ENCODE data around the gene NRXN3. TPM values are rescaled to one million over a fixed set of nuclear protein-coding genes. Genes with fewer than 3 reads are reported as not detected.

Gene NRXN3
- total RNA-seq, 1 experiment from 2014 or later = 0.02 TPM

- Histone ChIP-seq H3K27me3 (no peaks in the 10 kb centered on the region), H3K36me3 (no peaks in the 10 kb centered on the region), H3K4me3 (no peak overlapping the region), H3K27ac (no peak overlapping the region), H3K9me3 (replicated peaks) (no peaks in the 10 kb centered on the region), H3K4me1 (no peaks in the 10 kb centered on the region)
- DNase-seq = no peak
These were observed 1200.8 kb downstream of the NRXN3 start for GRCh38 chr14:79370969-79371368.

- H3K27ac ChIP-seq = no peak overlapping the region
- no peaks in the 10 kb centered on the region for H3K9me3 ChIP-seq (replicated peaks)
- no peak overlapping the region for H3K4me3 ChIP-seq
- DNase-seq = no peak
- no peaks in the 10 kb centered on the region for H3K27me3 ChIP-seq
- no peaks in the 10 kb centered on the region for H3K36me3 ChIP-seq
- no peaks in the 10 kb centered on the region for H3K4me1 ChIP-seq
These were observed 1203.3 kb downstream of the NRXN3 start for GRCh38 chr14:79373451-79373850.

GRCh38 chr14:79375356-79375755, 1205.2 kb downstream of the NRXN3 start:
- Histone ChIP-seq H3K27ac (no peak overlapping the region), H3K4me3 (no peak overlapping the region), H3K9me3 (replicated peaks) (no peaks in the 10 kb centered on the region), H3K27me3 (no peaks in the 10 kb centered on the region), H3K4me1 (no peaks in the 10 kb centered on the region), H3K36me3 (no peaks in the 10 kb centered on the region)
- no peak for DNase-seq

GRCh38 chr14:79376557-79376956, 1206.4 kb downstream of the NRXN3 start:
- no peak for DNase-seq
- Histone ChIP-seq H3K27me3 (no peaks in the 10 kb centered on the region), H3K4me1 (no peaks in the 10 kb centered on the region), H3K27ac (no peak overlapping the region), H3K4me3 (no peak overlapping the region), H3K36me3 (no peaks in the 10 kb centered on the region), H3K9me3 (replicated peaks) (no peaks in the 10 kb centered on the region)

GRCh38 chr14:79378020-79378419, 1207.8 kb downstream of the NRXN3 start:
- Histone ChIP-seq H3K4me3 (no peak overlapping the region), H3K9me3 (replicated peaks) (no peaks in the 10 kb centered on the region), H3K27me3 (no peaks in the 10 kb centered on the region), H3K4me1 (no peaks in the 10 kb centered on the region), H3K36me3 (no peaks in the 10 kb centered on the region), H3K27ac (no peak overlapping the region)
- DNase-seq = no peak

- Histone ChIP-seq H3K27ac (no peak overlapping the region), H3K4me3 (no peak overlapping the region), H3K27me3 (no peaks in the 10 kb centered on the region), H3K36me3 (no peaks in the 10 kb centered on the region), H3K9me3 (replicated peaks) (no peaks in the 10 kb centered on the region), H3K4me1 (no peaks in the 10 kb centered on the region)
- DNase-seq = no peak
These were observed 1209.1 kb downstream of the NRXN3 start for GRCh38 chr14:79379266-79379665.

GRCh38 chr14:79383031-79383430, 1212.9 kb downstream of the NRXN3 start:
- H3K4me3 ChIP-seq = no peak overlapping the region
- no peaks in the 10 kb centered on the region for H3K4me1 ChIP-seq
- no peaks in the 10 kb centered on the region for H3K9me3 ChIP-seq (replicated peaks)
- no peaks in the 10 kb centered on the region for H3K36me3 ChIP-seq
- DNase-seq = no peak
- no peaks in the 10 kb centered on the region for H3K27me3 ChIP-seq
- H3K27ac ChIP-seq = no peak overlapping the region

GRCh38 chr14:79383475-79383874, 1213.3 kb downstream of the NRXN3 start:
- DNase-seq = no peak
- Histone ChIP-seq H3K4me3 (no peak overlapping the region), H3K36me3 (no peaks in the 10 kb centered on the region), H3K9me3 (replicated peaks) (no peaks in the 10 kb centered on the region), H3K27ac (no peak overlapping the region), H3K4me1 (no peaks in the 10 kb centered on the region), H3K27me3 (no peaks in the 10 kb centered on the region)

- H3K27ac ChIP-seq = no peak overlapping the region
- H3K27me3 ChIP-seq = no peaks in the 10 kb centered on the region
- DNase-seq = no peak
- H3K4me1 ChIP-seq = no peaks in the 10 kb centered on the region
- H3K4me3 ChIP-seq = no peak overlapping the region
- no peaks in the 10 kb centered on the region for H3K36me3 ChIP-seq
- H3K9me3 ChIP-seq (replicated peaks) = no peaks in the 10 kb centered on the region
These were observed 1224.9 kb downstream of the NRXN3 start for GRCh38 chr14:79395061-79395460.

GRCh38 chr14:79404874-79405511, 1234.8 kb downstream of the NRXN3 start:
- peak; percentile 3 to 18 for DNase-seq
- no peaks in the 10 kb centered on the region for H3K36me3 ChIP-seq
- H3K4me3 ChIP-seq = no peak overlapping the region
- no peaks in the 10 kb centered on the region for H3K27me3 ChIP-seq
- no peak overlapping the region for H3K27ac ChIP-seq
- no peaks in the 10 kb centered on the region for H3K4me1 ChIP-seq
- H3K9me3 ChIP-seq (replicated peaks) = no peaks in the 10 kb centered on the region

- no peak for DNase-seq
- no peaks in the 10 kb centered on the region for H3K4me1 ChIP-seq
- no peaks in the 10 kb centered on the region for H3K27me3 ChIP-seq
- no peaks in the 10 kb centered on the region for H3K9me3 ChIP-seq (replicated peaks)
- H3K27ac ChIP-seq = no peak overlapping the region
- no peaks in the 10 kb centered on the region for H3K36me3 ChIP-seq
- no peak overlapping the region for H3K4me3 ChIP-seq
These were observed 1235.3 kb downstream of the NRXN3 start for GRCh38 chr14:79405512-79405910.

- H3K9me3 ChIP-seq (replicated peaks) = no peaks in the 10 kb centered on the region
- no peak overlapping the region for H3K4me3 ChIP-seq
- no peaks in the 10 kb centered on the region for H3K36me3 ChIP-seq
- H3K27me3 ChIP-seq = no peaks in the 10 kb centered on the region
- DNase-seq = no peak
- H3K27ac ChIP-seq = no peak overlapping the region
- H3K4me1 ChIP-seq = no peaks in the 10 kb centered on the region
These were observed 1237.4 kb downstream of the NRXN3 start for GRCh38 chr14:79407572-79407971.

- Histone ChIP-seq H3K36me3 (no peaks in the 10 kb centered on the region), H3K4me1 (no peaks in the 10 kb centered on the region), H3K9me3 (replicated peaks) (no peaks in the 10 kb centered on the region), H3K27ac (no peak overlapping the region), H3K27me3 (no peaks in the 10 kb centered on the region), H3K4me3 (no peak overlapping the region)
- DNase-seq = no peak
These were observed 1238.5 kb downstream of the NRXN3 start for GRCh38 chr14:79408696-79409095.

- DNase-seq = no peak
- no peak overlapping the region for H3K27ac ChIP-seq
- no peaks in the 10 kb centered on the region for H3K9me3 ChIP-seq (replicated peaks)
- H3K4me3 ChIP-seq = no peak overlapping the region
- H3K27me3 ChIP-seq = no peaks in the 10 kb centered on the region
- no peaks in the 10 kb centered on the region for H3K36me3 ChIP-seq
- no peaks in the 10 kb centered on the region for H3K4me1 ChIP-seq
These were observed 1241.4 kb downstream of the NRXN3 start for GRCh38 chr14:79411403-79412174.

- H3K9me3 ChIP-seq (replicated peaks) = no peaks in the 10 kb centered on the region
- DNase-seq = no peak
- no peak overlapping the region for H3K27ac ChIP-seq
- H3K36me3 ChIP-seq = no peaks in the 10 kb centered on the region
- no peaks in the 10 kb centered on the region for H3K27me3 ChIP-seq
- H3K4me3 ChIP-seq = no peak overlapping the region
- H3K4me1 ChIP-seq = no peaks in the 10 kb centered on the region
These were observed 1242.6 kb downstream of the NRXN3 start for GRCh38 chr14:79412822-79413221.

Measured in SJCRH30 (cell line).